HepG2 (cell line): Measurements from ENCODE around the gene SLC13A3.

Experiments
- CBFB ChIP-seq: sonication (generic); formaldehyde crosslinking; IDR thresholded peaks from 2 replicates; pipeline ENCODE4 v1.4.0; 2020; ENCODE audit warnings: missing genetic modification reagents
- JUNB ChIP-seq: sonication (generic); formaldehyde crosslinking; IDR thresholded peaks from 2 replicates; pipeline ENCODE4 v1.8.0; 2022; ENCODE audit warnings: missing genetic modification reagents, mild to moderate bottlenecking, borderline replicate concordance
- ZNF24 ChIP-seq: fragments of 450-650 bp; IDR thresholded peaks from 2 replicates; pipeline ENCODE4 v1.6.1; 2017; ENCODE audit warnings: antibody characterized with exemption, mild to moderate bottlenecking
- ZNF460 ChIP-seq: sonication (generic); formaldehyde crosslinking; IDR thresholded peaks from 2 replicates; pipeline ENCODE4 v1.5.1; 2020; ENCODE audit warnings: missing genetic modification reagents, mild to moderate bottlenecking, borderline replicate concordance
- TF ChIP-seq, protein P1 (sequence below): sonication (generic); formaldehyde crosslinking; IDR thresholded peaks from 2 replicates; pipeline ENCODE4 v1.5.0; 2020; ENCODE audit warnings: mild to moderate bottlenecking, missing genetic modification reagents, moderate library complexity
- TF ChIP-seq, protein P2 (sequence below): sonication (generic); formaldehyde crosslinking; IDR thresholded peaks from 2 replicates; pipeline ENCODE4 v1.8.1; 2022; ENCODE audit warnings: low read depth, mild to moderate bottlenecking, missing genetic modification reagents
- TF ChIP-seq, protein P3 (sequence below), 2 experiments: sonication (generic) in 1 of 2; formaldehyde crosslinking in 1 of 2; IDR thresholded peaks; 2 replicates each; pipeline versions ENCODE4 v1.4.0 to v1.6.1; 2018 to 2020; ENCODE audit warnings: missing genetic modification reagents in 2 of 2, borderline replicate concordance in 1 of 2, low read depth in 1 of 2, mild to moderate bottlenecking in 1 of 2, missing biosample characterization in 1 of 2

DNA sequence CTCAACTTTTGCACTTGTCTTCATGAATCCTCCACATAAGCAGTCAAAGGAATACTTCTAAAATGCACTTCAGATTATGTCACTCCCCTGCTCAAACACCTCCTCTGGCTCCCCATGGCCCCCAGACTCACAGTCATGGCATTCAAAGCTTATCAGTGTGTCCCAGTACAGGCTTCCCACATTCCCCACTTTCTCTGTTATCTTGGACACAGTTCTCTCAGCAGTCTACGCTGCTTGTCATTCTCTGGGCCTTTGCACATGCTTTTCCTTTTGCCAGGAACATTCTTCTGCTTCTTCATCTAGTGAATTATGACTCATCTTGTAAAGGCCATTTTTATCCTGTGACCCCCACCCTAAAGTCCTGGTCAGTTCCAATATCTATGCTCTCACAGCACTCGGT lies 31.8 kb downstream of the SLC13A3 start:
- TF ChIP-seq, protein P1, sequence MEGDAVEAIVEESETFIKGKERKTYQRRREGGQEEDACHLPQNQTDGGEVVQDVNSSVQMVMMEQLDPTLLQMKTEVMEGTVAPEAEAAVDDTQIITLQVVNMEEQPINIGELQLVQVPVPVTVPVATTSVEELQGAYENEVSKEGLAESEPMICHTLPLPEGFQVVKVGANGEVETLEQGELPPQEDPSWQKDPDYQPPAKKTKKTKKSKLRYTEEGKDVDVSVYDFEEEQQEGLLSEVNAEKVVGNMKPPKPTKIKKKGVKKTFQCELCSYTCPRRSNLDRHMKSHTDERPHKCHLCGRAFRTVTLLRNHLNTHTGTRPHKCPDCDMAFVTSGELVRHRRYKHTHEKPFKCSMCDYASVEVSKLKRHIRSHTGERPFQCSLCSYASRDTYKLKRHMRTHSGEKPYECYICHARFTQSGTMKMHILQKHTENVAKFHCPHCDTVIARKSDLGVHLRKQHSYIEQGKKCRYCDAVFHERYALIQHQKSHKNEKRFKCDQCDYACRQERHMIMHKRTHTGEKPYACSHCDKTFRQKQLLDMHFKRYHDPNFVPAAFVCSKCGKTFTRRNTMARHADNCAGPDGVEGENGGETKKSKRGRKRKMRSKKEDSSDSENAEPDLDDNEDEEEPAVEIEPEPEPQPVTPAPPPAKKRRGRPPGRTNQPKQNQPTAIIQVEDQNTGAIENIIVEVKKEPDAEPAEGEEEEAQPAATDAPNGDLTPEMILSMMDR (CRISPR knock-in tag): no peak
- TF ChIP-seq, protein P2, sequence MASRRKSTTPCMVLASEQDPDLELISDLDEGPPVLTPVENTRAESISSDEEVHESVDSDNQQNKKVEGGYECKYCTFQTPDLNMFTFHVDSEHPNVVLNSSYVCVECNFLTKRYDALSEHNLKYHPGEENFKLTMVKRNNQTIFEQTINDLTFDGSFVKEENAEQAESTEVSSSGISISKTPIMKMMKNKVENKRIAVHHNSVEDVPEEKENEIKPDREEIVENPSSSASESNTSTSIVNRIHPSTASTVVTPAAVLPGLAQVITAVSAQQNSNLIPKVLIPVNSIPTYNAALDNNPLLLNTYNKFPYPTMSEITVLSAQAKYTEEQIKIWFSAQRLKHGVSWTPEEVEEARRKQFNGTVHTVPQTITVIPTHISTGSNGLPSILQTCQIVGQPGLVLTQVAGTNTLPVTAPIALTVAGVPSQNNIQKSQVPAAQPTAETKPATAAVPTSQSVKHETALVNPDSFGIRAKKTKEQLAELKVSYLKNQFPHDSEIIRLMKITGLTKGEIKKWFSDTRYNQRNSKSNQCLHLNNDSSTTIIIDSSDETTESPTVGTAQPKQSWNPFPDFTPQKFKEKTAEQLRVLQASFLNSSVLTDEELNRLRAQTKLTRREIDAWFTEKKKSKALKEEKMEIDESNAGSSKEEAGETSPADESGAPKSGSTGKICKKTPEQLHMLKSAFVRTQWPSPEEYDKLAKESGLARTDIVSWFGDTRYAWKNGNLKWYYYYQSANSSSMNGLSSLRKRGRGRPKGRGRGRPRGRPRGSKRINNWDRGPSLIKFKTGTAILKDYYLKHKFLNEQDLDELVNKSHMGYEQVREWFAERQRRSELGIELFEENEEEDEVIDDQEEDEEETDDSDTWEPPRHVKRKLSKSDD: no peak
- no peak for TF ChIP-seq ZNF24
- TF ChIP-seq, protein P3, sequence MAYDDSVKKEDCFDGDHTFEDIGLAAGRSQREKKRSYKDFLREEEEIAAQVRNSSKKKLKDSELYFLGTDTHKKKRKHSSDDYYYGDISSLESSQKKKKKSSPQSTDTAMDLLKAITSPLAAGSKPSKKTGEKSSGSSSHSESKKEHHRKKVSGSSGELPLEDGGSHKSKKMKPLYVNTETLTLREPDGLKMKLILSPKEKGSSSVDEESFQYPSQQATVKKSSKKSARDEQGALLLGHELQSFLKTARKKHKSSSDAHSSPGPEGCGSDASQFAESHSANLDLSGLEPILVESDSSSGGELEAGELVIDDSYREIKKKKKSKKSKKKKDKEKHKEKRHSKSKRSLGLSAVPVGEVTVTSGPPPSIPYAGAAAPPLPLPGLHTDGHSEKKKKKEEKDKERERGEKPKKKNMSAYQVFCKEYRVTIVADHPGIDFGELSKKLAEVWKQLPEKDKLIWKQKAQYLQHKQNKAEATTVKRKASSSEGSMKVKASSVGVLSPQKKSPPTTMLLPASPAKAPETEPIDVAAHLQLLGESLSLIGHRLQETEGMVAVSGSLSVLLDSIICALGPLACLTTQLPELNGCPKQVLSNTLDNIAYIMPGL (CRISPR knock-in tag; IDR thresholded peaks at IDR 0.05; ENCODE audit: borderline replicate concordance in 1 of 2, low read depth in 1 of 2): no peak
- TF ChIP-seq JUNB (CRISPR knock-in tag): no peak
- no peak for TF ChIP-seq ZNF460 (CRISPR knock-in tag)
- no peak for TF ChIP-seq CBFB (CRISPR knock-in tag)
